ENCODE data around the gene RAB3A. TPM values are rescaled to one million over a fixed set of nuclear protein-coding genes. Genes with fewer than 3 reads are reported as not detected.
A peak's percentile ranks its signal among the peaks of the same experiment; 100 is the strongest.

Gene RAB3A
- total RNA-seq, 2 donors from 2014 or later: 0.52 to 8.2 TPM

- Histone ChIP-seq H3K36me3 (replicated peaks in 1 of 2; ENCODE audit: insufficient read depth in 1 of 2, low read depth in 2 of 2) (peaks cover 0 to 11% of the 10 kb centered on the region in 2 donors), H3K4me1 (peaks cover 40% of the 10 kb centered on the region), H3K27me3 (no peaks in the 10 kb centered on the region), H3K27ac (peak overlapping the region in 2 of 4 donors; percentile 35 to 93), H3K9me3 (no peaks in the 10 kb centered on the region), H3K4me3 (no peak overlapping the region)
- DNase-seq: peak in 3 of 4 donors; percentile 46 to 54 (median 47)
- intact Hi-C loops (cut with DNase I): no loop called here
- 55 to 57% methylated on average over 10 to 18 of the region's 18 CpGs for WGBS, 2 donors
- no peak for ATAC-seq
- no peak for TF ChIP-seq POLR2A (IDR thresholded peaks at IDR 0.05)
Observed at GRCh38 chr19:18150776-18151624, 52.8 kb downstream of the RAB3A start.

GRCh38 chr19:18149596-18149975 lies 54.3 kb downstream of the RAB3A start:
- H3K27ac ChIP-seq: no peak overlapping the region
- H3K4me1 ChIP-seq: peaks cover 27% of the 10 kb centered on the region
- H3K9me3 ChIP-seq: no peaks in the 10 kb centered on the region
- H3K27me3 ChIP-seq: no peaks in the 10 kb centered on the region
- TF ChIP-seq POLR2A (IDR thresholded peaks at IDR 0.05): no peak
- TF ChIP-seq, protein P1, sequence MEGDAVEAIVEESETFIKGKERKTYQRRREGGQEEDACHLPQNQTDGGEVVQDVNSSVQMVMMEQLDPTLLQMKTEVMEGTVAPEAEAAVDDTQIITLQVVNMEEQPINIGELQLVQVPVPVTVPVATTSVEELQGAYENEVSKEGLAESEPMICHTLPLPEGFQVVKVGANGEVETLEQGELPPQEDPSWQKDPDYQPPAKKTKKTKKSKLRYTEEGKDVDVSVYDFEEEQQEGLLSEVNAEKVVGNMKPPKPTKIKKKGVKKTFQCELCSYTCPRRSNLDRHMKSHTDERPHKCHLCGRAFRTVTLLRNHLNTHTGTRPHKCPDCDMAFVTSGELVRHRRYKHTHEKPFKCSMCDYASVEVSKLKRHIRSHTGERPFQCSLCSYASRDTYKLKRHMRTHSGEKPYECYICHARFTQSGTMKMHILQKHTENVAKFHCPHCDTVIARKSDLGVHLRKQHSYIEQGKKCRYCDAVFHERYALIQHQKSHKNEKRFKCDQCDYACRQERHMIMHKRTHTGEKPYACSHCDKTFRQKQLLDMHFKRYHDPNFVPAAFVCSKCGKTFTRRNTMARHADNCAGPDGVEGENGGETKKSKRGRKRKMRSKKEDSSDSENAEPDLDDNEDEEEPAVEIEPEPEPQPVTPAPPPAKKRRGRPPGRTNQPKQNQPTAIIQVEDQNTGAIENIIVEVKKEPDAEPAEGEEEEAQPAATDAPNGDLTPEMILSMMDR (IDR thresholded peaks at IDR 0.05): no peak
- DNase-seq (no peak), ATAC-seq (no peak)
- peaks cover 11 to 24% of the 10 kb centered on the region in 2 donors for H3K36me3 ChIP-seq (replicated peaks in 1 of 2; ENCODE audit: insufficient read depth in 1 of 2, low read depth in 2 of 2)
- 85 to 89% methylated on average over 14 to 16 of the region's 16 CpGs for WGBS, 2 donors
- intact Hi-C loops (cut with DNase I): no loop called here
- no peak overlapping the region for H3K4me3 ChIP-seq

- ATAC-seq: no peak
- peaks cover 17 to 38% of the 10 kb centered on the region in 2 donors for H3K36me3 ChIP-seq (replicated peaks in 1 of 2; ENCODE audit: insufficient read depth in 1 of 2, low read depth in 2 of 2)
Observed at GRCh38 chr19:18147396-18147795, 56.4 kb downstream of the RAB3A start.

More at GRCh38 chr19:18147396-18147795, 56.4 kb downstream of the RAB3A start:
- no peaks in the 10 kb centered on the region for H3K27me3 ChIP-seq
- intact Hi-C loops (cut with DNase I): no loop called here
- H3K4me3 ChIP-seq: no peak overlapping the region
- TF ChIP-seq, protein P1 (IDR thresholded peaks at IDR 0.05): no peak
- no peak for TF ChIP-seq POLR2A (IDR thresholded peaks at IDR 0.05)
- H3K9me3 ChIP-seq: no peaks in the 10 kb centered on the region
- WGBS, 2 donors: 94 to 95% methylated on average over 11 to 13 of the region's 13 CpGs
- peaks cover 16% of the 10 kb centered on the region for H3K4me1 ChIP-seq
- no peak overlapping the region for H3K27ac ChIP-seq
- DNase-seq: no peak

Small RNA genes lying within 50 kb of the gene (small RNA-seq; reads per million reads assigned to genes)
- not detected for gene IFI30

Other genes starting within 250 kb of the RAB3A start
- gene KCNN1, start 236.9 kb downstream of the RAB3A start, total RNA-seq: not detected
- gene ARRDC2, start 195.9 kb downstream of the RAB3A start, total RNA-seq: 10 to 100 TPM; 23.1 to 30.1 TPM
- gene IL12RB1, start 117.1 kb downstream of the RAB3A start, total RNA-seq: 1 to 10 TPM in 1 of 2 donors, not detected in 1; 1.0 TPM
- gene MAST3, start 106.3 kb downstream of the RAB3A start, total RNA-seq: 10 to 100 TPM; 17.6 to 35.3 TPM
- 10 to 100 TPM; 18.9 to 21.8 TPM for gene PIK3R2, start 50.9 kb downstream of the RAB3A start, total RNA-seq
- 10 to 100 TPM; 30.3 to 32.9 TPM for gene IFI30, start 30.2 kb downstream of the RAB3A start, total RNA-seq
- 1 to 10 TPM; 3.4 to 5.6 TPM for gene MPV17L2, start 10.8 kb downstream of the RAB3A start, total RNA-seq
- gene PDE4C, start 22.4 kb upstream of the RAB3A start, total RNA-seq: under 1 TPM; under 0.01 to 0.26 TPM
- gene IQCN, start 70.4 kb upstream of the RAB3A start, total RNA-seq: 1 to 10 TPM; 5.6 to 7.0 TPM
- 100 to 1,000 TPM; 250 to 607 TPM for gene JUND, start 77.6 kb upstream of the RAB3A start, total RNA-seq
- 10 to 100 TPM; 45.7 to 94.6 TPM for gene LSM4, start 119.0 kb upstream of the RAB3A start, total RNA-seq
- 10 to 100 TPM; 22.1 to 37.6 TPM for gene PGPEP1, start 136.6 kb upstream of the RAB3A start, total RNA-seq
- 10 to 100 TPM; 40.5 to 86.1 TPM for gene GDF15, start 182.1 kb upstream of the RAB3A start, total RNA-seq
- gene LRRC25, start 193.6 kb upstream of the RAB3A start, total RNA-seq: 1 to 10 TPM in 1 of 2 donors, not detected in 1; 4.4 TPM
- gene SSBP4, start 215.4 kb upstream of the RAB3A start, total RNA-seq: 10 to 100 TPM; 50.1 to 63.9 TPM
- gene ISYNA1, start 234.1 kb upstream of the RAB3A start, total RNA-seq: 10 to 100 TPM; 52.7 to 72.8 TPM